GM19438 (cell line): Measurements from ENCODE around the gene ID4.

Experiments used
- ATAC-seq: cut with Tn5 transposase; IDR thresholded peaks from one replicate; pipeline ENCODE4 v1.9.1; 2021; ENCODE audit warnings: low read depth; ENCODE audit not compliant: unreplicated experiment

The ID4 gene, protein sequence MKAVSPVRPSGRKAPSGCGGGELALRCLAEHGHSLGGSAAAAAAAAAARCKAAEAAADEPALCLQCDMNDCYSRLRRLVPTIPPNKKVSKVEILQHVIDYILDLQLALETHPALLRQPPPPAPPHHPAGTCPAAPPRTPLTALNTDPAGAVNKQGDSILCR

DNA sequence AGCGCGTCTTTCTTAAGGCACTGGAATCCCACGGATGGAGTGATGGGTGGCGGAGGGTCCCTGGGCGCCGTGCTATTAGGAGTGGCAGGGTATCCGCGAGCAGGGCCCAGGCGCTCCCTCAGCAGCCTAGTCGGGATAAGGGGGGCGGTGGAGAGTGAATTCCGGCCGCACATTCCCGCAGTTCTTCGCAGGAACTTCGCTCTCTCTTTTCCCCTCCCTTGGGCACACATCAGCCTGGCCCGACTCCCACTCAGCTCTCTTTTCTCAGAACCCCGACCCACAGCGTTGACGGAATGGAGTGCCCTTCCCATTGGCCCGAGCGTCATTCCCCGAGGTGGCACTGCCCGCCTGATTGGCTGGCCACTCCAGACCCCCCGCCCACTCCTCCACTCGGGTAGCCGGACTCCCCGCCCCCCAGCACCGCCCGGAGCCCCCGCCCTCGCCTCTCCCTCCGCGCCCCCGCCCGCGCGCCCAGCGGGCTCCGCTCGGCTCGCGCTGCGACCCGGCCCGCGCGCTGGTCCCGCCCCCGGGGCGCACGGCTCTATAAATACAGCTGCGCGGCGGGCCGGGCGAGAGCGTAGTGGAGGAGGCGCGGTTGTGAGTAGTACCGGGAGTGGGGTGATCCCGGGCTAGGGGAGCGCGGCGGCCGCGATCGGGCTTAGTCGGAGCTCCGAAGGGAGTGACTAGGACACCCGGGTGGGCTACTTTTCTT, at the start of gene ID4:
TSS of gene ID4 (plus strand) at position 572 of the 712 bp plus-strand sequence. CDS start 385 bp downstream, outside the sequence.
- no peak for ATAC-seq

DNA sequence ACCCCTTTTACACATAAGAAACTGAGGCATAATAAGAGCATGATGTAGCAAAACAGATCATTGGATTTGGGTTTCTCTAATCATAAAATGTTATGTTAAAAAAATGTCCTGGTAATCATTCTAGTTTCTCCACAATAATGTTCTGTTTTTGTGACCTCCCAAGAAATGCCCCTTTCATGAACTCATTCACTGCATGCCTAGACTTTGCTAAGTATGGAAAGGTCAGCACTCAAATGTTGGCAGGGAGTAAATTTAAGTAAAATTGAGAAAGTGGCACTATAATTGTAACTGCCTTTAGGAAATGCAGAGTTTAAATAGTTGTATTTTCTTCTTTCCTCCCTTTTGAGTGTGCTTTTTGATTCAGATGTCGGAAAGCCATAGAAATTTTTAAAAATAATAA, 48.5 kb upstream of the ID4 start:
- ATAC-seq: no peak

GRCh38 chr6:19789100-19789803, 47.9 kb upstream of the ID4 start:
- ATAC-seq: no peak

DNA sequence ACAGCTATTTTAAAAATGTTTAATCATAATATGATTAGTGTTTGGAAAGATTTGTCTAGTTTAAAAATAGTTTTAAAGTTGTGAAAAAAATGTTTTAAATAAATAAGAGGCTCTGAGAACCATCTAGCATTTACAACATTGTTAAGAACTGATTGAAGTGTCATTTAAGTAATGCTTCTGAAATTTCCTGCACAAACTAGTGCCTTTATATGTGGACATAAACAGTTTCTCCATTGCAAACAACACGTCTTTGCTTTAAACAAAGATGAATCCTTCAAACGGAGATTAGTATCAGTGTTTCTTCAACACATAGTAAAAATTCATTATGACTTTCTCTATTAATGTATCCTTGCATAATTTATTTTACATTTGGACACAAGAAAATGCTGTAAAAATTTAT, 45.9 kb upstream of the ID4 start:
- no peak for ATAC-seq

DNA sequence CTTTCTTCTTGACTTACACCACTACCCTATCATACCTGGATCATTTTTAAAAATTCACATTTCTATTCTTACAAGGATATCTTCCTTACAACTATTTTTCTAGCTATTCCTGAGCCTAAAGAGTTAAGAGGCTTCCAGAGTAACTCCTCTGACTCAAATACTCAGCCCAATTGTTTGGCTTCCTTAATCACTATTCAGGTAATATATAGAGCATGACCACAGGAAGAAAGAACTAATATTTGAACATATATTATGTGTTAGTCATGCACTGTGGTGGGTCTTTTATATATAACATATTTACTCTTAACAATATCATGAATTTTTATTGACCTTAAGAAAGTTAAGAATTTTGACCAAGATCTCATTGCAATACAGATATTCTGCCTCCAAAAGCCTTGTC, 42.0 kb upstream of the ID4 start:
- no peak for ATAC-seq

DNA sequence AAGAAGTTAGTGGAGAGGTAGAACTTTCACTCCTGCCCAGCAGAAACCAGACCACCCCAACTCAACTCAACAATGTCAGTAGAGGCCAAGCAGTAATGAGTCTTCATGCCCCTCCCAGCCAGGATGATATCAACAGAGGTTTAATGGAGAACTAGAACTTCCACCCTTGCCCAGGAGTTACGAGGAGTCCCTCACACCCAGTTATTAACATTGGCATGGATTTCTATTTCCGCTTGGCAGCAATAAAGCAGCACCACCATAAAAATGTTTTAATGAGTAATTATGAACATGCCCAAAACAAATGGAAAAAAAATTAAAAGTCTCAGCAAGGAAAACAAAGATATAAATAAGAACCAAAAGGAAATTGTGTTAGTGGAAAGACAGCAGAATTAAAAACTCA, 40.7 kb upstream of the ID4 start:
- ATAC-seq: no peak

- ATAC-seq: no peak
These were observed 38.8 kb upstream of the ID4 start for GRCh38 chr6:19798362-19798761.

GRCh38 chr6:19802656-19803055, 34.5 kb upstream of the ID4 start:
- ATAC-seq: no peak

DNA sequence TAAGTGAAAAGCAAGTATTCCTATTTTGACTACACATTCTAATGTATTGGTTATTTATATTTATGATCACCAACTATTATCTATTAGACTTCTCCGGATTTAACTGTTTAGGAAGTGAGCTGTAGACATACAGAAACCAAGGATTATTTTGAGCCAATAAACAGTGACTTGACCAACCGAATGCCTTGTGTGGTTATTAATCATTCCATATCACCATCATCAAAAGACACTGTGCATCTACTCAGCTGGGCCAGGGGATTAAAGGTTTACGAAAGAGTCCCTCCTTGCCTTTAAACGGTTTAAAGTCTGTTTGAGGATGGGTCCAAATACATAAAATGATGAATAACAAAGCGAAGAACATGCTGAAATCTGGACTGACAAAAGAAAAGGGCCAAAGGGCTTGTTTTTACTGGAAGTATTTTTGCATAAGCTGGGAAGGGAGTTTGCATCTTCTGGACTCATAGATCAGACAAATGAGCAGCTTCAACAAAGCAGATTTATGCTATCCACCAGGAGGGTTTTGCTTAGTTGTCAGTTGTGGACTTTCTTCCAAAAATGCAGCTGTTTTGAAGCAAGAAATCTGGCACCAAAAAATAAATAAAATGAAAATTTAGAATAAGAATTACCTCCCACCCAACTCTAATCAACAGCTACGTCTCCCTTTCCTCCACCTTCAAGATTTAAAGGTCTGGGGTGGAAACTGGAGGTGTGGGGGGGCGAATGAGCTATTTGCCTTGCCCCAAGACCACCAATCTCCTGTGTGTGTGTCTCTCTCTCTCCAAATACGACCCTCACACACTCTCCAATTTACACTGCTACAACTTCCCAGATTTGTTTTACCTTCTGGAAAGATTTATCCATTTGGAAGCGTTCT, 33.6 kb upstream of the ID4 start:
- ATAC-seq: no peak

GRCh38 chr6:19804205-19805128, 32.7 kb upstream of the ID4 start:
- peak; percentile 97 for ATAC-seq

DNA sequence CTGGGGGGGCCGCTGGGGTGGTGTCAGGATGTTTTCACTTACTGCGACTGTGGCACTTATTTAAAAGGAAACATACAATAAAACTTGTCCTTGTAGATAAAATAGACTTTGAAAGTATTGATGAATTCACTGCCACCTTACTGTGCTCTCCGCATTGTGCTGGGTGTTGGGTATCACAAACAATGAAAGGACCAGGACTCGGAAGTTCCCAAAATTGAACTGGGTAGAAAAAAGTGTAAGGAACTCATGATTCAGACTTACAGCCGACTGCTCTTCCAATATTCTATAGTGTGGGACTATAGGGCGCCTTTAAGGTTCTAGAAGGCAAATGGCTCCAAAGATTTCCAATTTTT, 32.1 kb upstream of the ID4 start:
- ATAC-seq: peak; percentile 3

- ATAC-seq: no peak
These were observed 30.2 kb upstream of the ID4 start for GRCh38 chr6:19806971-19807396.

DNA sequence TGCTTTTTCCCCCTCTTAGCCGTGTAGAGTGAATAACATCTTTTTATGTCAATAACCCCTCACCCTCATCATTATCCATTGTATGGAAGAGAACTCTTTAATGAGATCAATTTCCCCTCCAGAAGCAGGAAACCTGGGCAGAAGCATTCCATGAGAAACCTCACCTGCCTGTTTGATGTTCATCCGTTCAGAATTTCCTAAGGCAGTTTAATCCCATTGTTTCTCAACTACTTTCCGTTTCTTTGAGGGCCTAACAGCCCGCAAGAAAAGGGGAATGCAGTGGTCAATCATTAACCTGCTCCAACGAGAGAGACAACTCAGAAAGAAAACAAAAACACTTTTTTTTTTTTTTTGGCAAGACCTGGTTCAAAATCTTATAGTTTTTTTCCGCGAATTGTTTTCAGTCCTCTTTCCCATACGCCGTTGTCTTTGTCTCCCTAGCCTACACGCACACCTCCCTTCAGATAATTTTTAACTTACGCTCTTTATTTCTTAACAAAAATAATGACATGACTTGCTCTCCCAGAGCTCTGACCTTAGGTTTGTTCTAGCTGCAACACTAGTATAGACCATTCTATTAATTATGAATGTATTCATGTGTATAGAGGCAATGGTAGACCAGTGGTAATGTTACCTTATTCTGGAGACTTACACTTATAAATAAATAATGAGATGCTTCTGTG, 25.6 kb upstream of the ID4 start:
- ATAC-seq: no peak

GRCh38 chr6:19812512-19813119, 24.6 kb upstream of the ID4 start:
- ATAC-seq: peak; percentile 66

- no peak for ATAC-seq
These were observed 18.4 kb upstream of the ID4 start for GRCh38 chr6:19818805-19819204.

DNA sequence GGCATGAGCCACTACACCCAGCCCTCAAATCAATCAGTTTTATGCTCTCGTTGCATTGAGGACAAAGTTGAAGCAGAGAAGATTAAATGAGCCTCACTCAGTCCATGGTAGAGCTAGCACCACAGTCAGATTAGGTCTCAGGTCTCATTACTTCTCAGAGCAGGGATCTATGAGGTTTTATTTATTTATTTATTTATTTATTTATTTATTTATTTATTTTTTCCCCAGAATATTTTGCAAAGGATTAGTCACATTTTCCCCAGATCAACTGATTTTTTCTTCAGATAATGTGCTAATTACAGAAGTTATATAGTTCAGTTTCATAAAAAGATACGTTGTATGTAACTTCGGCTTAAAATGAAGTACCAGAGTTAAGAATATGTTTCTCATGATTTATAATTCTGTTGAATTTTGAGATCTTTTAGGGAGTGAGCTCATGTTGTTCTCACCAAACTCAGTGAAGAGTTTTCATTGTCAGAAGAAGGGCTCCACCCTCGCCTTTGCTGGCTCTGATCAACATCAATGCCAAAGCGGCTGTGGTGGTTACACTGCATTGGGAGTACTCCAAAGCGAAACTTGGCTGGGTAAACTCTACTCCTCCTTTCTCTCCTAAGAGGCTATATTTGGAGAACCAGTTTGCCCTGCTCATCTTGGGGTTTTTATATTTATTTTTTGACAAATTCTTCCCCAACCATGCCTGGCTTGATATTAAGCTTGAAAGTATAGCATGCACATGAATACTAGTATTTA, 12.9 kb upstream of the ID4 start:
- no peak for ATAC-seq

- no peak for ATAC-seq
These were observed 9.9 kb upstream of the ID4 start for GRCh38 chr6:19827247-19827646.

- ATAC-seq: no peak
These were observed 9.3 kb upstream of the ID4 start for GRCh38 chr6:19827903-19828302.
